Calu3 (cell line): ENCODE data around the gene LSR. TPM values are rescaled to one million over a fixed set of nuclear protein-coding genes. Genes with fewer than 3 reads are reported as not detected.

Experiments used
- BruUV-seq: library from RNA; stranded (reverse); fragments of 400-500 nt; replicated peaks from 2 replicates; lab custom pipeline; 2021; lab: Mats Ljungman, UMichigan
- CTCF ChIA-PET: fragments of 300-600 bp; sonication (Branson Sonifier 250); formaldehyde crosslinking; loops from one replicate; lab custom pipeline; 2022; ENCODE audit warnings: antibody characterized with exemption; lab: Charles Lee
- DNase-seq: peaks from one replicate; pipeline ENCODE4 v3.0.0; 2022
- H3K27ac Mint-ChIP-seq: one replicate; pipeline ENCODE4 v1.8.0; 2022; ENCODE audit warnings: mixed read lengths; ENCODE audit not compliant: unreplicated experiment
- H3K27me3 Mint-ChIP-seq: one replicate; pipeline ENCODE4 v1.8.0; 2022; ENCODE audit warnings: mixed read lengths; ENCODE audit not compliant: unreplicated experiment
- H3K36me3 Mint-ChIP-seq: one replicate; pipeline ENCODE4 v1.8.0; 2022; ENCODE audit warnings: mild to moderate bottlenecking, moderate library complexity, mixed read lengths; ENCODE audit not compliant: insufficient read depth, unreplicated experiment
- H3K4me1 Mint-ChIP-seq: one replicate; pipeline ENCODE4 v1.8.0; 2022; ENCODE audit warnings: mild to moderate bottlenecking, low read depth, mixed read lengths; ENCODE audit not compliant: unreplicated experiment
- H3K4me3 Mint-ChIP-seq: one replicate; pipeline ENCODE4 v1.8.0; 2022; ENCODE audit warnings: mild to moderate bottlenecking, low read depth, moderate library complexity, mixed read lengths; ENCODE audit not compliant: unreplicated experiment
- H3K9me3 Mint-ChIP-seq: one replicate; pipeline ENCODE4 v1.8.0; 2022; ENCODE audit warnings: low read depth, mixed read lengths; ENCODE audit not compliant: unreplicated experiment
- intact Hi-C: fragments of 100-400 bp; cut with micrococcal nuclease; formaldehyde crosslinking; loops from one replicate; pipeline ENCODE4 v1.10.0; 2022; ENCODE audit not compliant: unreplicated experiment
- total RNA-seq: library from RNA; stranded (reverse); gene quantifications from 2 replicates; pipeline ENCODE4 v1.2.3, GENCODE V29; 2022
- TF ChIP-seq, protein P1 (sequence below): fragments of 200-600 bp; IDR thresholded peaks from one replicate; pipeline ENCODE4 v1.8.0; 2022; ENCODE audit warnings: antibody characterized with exemption; ENCODE audit not compliant: unreplicated experiment

Gene LSR
- total RNA-seq, 1 experiment from 2014 or later: 494 TPM

DNA sequence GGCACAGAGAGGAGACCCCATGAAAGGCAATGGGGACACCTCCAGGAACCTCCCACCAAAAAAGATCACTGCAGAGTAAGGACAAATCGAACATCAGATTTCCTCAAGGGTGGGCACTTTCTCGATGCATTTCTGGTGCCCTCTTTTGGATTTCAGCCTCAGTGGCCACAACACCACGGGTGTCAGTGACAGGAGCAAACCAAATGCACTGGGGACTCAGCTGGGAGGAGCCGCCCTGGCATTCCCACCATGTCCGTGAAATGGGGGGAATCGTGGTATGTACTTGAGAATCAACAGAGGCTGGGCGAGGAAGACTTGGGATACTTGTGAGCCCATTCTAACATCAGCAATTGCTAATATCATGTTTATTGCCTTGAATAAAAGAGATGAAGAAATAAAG is 36.6 kb upstream of the LSR start:
- intact Hi-C loops: loop anchor here (10.0 kb wide), 1 partner anchor 147 kb away; no protein-coding TSS in a partner anchor
- no peak for DNase-seq
- BruUV-seq: no TSS peak

DNA sequence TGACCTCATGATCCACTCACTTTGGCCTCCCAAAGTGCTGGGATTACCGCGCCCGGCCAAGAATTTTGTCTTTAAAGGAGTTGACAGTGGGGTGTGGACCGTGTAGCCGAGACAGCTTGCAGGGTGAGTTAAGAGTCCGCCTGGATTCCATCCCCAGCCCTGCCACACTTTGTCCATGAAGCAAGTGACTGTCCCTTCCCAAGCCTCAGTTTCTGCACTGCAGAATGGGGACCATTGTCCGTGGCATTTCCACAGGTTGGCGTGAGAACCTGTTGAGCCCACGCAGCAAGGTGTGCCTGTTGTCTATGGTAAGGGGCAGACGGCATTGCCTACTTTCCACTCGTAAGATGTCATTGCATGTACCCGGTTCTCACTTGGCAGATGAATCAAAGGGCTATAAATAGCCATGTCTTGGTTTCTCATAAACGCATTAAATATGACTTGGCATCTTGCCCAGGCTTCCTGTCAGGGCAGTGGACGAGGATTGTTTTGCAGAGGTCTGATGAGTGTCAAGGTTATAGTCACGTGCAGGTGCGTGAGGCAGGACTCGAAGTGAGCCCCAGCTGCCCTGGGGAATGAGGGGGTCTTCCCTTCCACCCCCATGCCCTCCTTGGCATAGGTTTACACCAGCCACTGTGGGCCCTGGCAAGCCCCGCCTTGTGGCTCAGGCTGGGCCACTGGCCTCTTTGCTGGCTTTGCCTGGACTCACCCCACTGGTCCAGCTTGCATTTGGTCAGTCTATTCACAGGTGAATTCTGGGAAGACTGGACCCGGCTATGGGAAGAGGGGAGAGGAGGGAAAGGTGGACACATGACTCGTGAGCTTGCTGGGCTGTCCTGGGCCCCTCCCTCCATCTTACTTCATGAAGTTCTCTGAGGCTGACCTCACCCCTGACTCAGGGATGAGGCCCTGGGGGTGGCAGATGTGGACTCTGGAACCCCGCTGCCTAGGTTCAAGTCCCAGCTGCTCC is 34.9 kb upstream of the LSR start:
- H3K4me1 Mint-ChIP-seq: peaks cover 22% of the 10 kb centered on the region
- CTCF ChIA-PET: interaction anchor here (0.6 to 1.1 kb wide), 4 partner anchors 23 to 158 kb away, joined by 3 to 5 read pairs (median 4); no protein-coding TSS in a partner anchor
- no peaks in the 10 kb centered on the region for H3K9me3 Mint-ChIP-seq
- TF ChIP-seq, protein P1, sequence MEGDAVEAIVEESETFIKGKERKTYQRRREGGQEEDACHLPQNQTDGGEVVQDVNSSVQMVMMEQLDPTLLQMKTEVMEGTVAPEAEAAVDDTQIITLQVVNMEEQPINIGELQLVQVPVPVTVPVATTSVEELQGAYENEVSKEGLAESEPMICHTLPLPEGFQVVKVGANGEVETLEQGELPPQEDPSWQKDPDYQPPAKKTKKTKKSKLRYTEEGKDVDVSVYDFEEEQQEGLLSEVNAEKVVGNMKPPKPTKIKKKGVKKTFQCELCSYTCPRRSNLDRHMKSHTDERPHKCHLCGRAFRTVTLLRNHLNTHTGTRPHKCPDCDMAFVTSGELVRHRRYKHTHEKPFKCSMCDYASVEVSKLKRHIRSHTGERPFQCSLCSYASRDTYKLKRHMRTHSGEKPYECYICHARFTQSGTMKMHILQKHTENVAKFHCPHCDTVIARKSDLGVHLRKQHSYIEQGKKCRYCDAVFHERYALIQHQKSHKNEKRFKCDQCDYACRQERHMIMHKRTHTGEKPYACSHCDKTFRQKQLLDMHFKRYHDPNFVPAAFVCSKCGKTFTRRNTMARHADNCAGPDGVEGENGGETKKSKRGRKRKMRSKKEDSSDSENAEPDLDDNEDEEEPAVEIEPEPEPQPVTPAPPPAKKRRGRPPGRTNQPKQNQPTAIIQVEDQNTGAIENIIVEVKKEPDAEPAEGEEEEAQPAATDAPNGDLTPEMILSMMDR: no peak
- peak overlapping the region; percentile 39 for H3K4me3 Mint-ChIP-seq
- H3K36me3 Mint-ChIP-seq: peaks cover 8% of the 10 kb centered on the region
- no TSS peak for BruUV-seq
- peak; percentile 86 for DNase-seq
- H3K27me3 Mint-ChIP-seq: no peaks in the 10 kb centered on the region
- intact Hi-C loops: loop anchor here (2.0 to 10.0 kb wide), 2 partner anchors 35 to 149 kb away; partner anchors contain the start of gene LSR
- peak overlapping the region; percentile 75 for H3K27ac Mint-ChIP-seq

More for the DNA sequence above, 36.6 kb upstream of the LSR start:
- Mint-ChIP-seq H3K9me3 (no peaks in the 10 kb centered on the region), H3K27me3 (no peaks in the 10 kb centered on the region), H3K4me3 (no peak overlapping the region), H3K36me3 (peaks cover 8% of the 10 kb centered on the region), H3K27ac (no peak overlapping the region), H3K4me1 (peaks cover 22% of the 10 kb centered on the region)
- CTCF ChIA-PET: no interaction called here
- TF ChIP-seq, protein P1: no peak

GRCh38 chr19:35214766-35215422 is 33.9 kb upstream of the LSR start:
- H3K36me3 Mint-ChIP-seq: peaks cover 8% of the 10 kb centered on the region
- H3K9me3 Mint-ChIP-seq: peaks cover 4% of the 10 kb centered on the region
- no peak overlapping the region for H3K4me3 Mint-ChIP-seq
- no peak for DNase-seq
- H3K27ac Mint-ChIP-seq: peak overlapping the region; percentile 75
- H3K4me1 Mint-ChIP-seq: peaks cover 30% of the 10 kb centered on the region
- intact Hi-C loops: loop anchor here (2.0 to 10.0 kb wide), 3 partner anchors 34 to 150 kb away; partner anchors contain the start of gene LSR
- TF ChIP-seq, protein P1: no peak
- CTCF ChIA-PET: interaction anchor here (1.1 to 1.4 kb wide), 2 partner anchors 77 to 159 kb away, joined by 3 read pairs; no protein-coding TSS in a partner anchor
- H3K27me3 Mint-ChIP-seq: no peaks in the 10 kb centered on the region
- no TSS peak for BruUV-seq
